Keratinocyte (primary cell): Measurements from ENCODE around the gene RAB11FIP4. TPM values are rescaled to one million over a fixed set of nuclear protein-coding genes. Genes with fewer than 3 reads are reported as not detected.

ENCODE experiments used
- DNase-seq: peaks from one replicate; pipeline ENCODE4 v3.0.0-alpha.2; 2011; ENCODE audit warnings: low read depth, missing footprints, low spot score
- FAIRE-seq: peaks from 2 replicates; lab custom pipeline; 2011; peaks lifted over from hg19 to GRCh38; lab: Jason Lieb, UNC
- H2AFZ ChIP-seq: 2 replicates; pipeline ENCODE4 v1.6.0; 2012; ENCODE audit warnings: low read length, control low read depth, inconsistent platforms; ENCODE audit not compliant: control insufficient read depth
- H3K27ac ChIP-seq: 2 replicates; pipeline ENCODE4 v1.5.1; 2011; ENCODE audit warnings: low read length; ENCODE audit not compliant: control insufficient read depth, insufficient read depth
- H3K27me3 ChIP-seq: 3 replicates; pipeline ENCODE4 v1.6.0; 2011; ENCODE audit warnings: low read length; ENCODE audit not compliant: control insufficient read depth, insufficient read depth; ENCODE audit errors: extremely low read depth
- H3K36me3 ChIP-seq, 2 experiments: 2 replicates in 1 of 2; 3 replicates in 1 of 2; pipeline ENCODE4 v1.5.1; 2011; ENCODE audit warnings: low read length in 2 of 2, mild to moderate bottlenecking in 1 of 2; ENCODE audit not compliant: control insufficient read depth in 2 of 2, insufficient read depth in 2 of 2; ENCODE audit errors: extremely low read depth in 1 of 2
- H3K4me1 ChIP-seq: 3 replicates; pipeline ENCODE4 v1.5.1; 2011; ENCODE audit warnings: low read length; ENCODE audit not compliant: control insufficient read depth, insufficient read depth; ENCODE audit errors: extremely low read depth
- H3K4me2 ChIP-seq: 3 replicates; pipeline ENCODE4 v1.6.0; 2011; ENCODE audit warnings: low read depth, low read length; ENCODE audit not compliant: control insufficient read depth, insufficient read depth; ENCODE audit errors: extremely low read depth
- H3K4me3 ChIP-seq, 3 experiments: fragments of 200-600 bp in 1 of 3; sonication (generic) in 1 of 3; 2 replicates in 2 of 3; 3 replicates in 1 of 3; pipeline ENCODE4 v1.5.1; 2011 to 2016; ENCODE audit warnings: low read length in 3 of 3, mild to moderate bottlenecking in 3 of 3, control low read depth in 2 of 3, inconsistent platforms in 1 of 3, low read depth in 1 of 3, mixed read lengths in 1 of 3, mixed run types in 1 of 3, moderate library complexity in 1 of 3; ENCODE audit not compliant: control insufficient read depth in 2 of 3, insufficient read depth in 2 of 3; ENCODE audit errors: extremely low read depth in 1 of 3
- H3K79me2 ChIP-seq: 2 replicates; pipeline ENCODE4 v1.6.0; 2012; ENCODE audit warnings: low read length; ENCODE audit not compliant: control insufficient read depth, insufficient read depth
- H3K9ac ChIP-seq: 3 replicates; pipeline ENCODE4 v1.6.0; 2011; ENCODE audit warnings: low read length; ENCODE audit not compliant: control insufficient read depth, insufficient read depth; ENCODE audit errors: extremely low read depth
- H3K9me1 ChIP-seq: 3 replicates; pipeline ENCODE4 v1.6.0; 2011; ENCODE audit warnings: low read length; ENCODE audit not compliant: control insufficient read depth, insufficient read depth; ENCODE audit errors: extremely low read depth
- H3K9me3 ChIP-seq: 2 replicates; pipeline ENCODE4 v1.5.1; 2012; ENCODE audit warnings: low read depth, low read length; ENCODE audit not compliant: control insufficient read depth
- H4K20me1 ChIP-seq: 3 replicates; pipeline ENCODE4 v1.6.0; 2011; ENCODE audit warnings: low read length; ENCODE audit not compliant: control insufficient read depth, insufficient read depth; ENCODE audit errors: extremely low read depth
- CTCF ChIP-seq, 3 experiments: IDR thresholded peaks in 1 of 3; conservative IDR thresholded peaks in 1 of 3; optimal IDR thresholded peaks in 1 of 3; 2 replicates in 2 of 3; 3 replicates in 1 of 3; pipeline versions ENCODE3 to v1.5.1; 2011; ENCODE audit warnings: low read length in 3 of 3, mild to moderate bottlenecking in 3 of 3, moderate library complexity in 2 of 3, control low read depth in 1 of 3, inconsistent platforms in 1 of 3; ENCODE audit not compliant: insufficient read depth in 2 of 3; ENCODE audit errors: extremely low read depth in 1 of 3
- EZH2 ChIP-seq: IDR thresholded peaks from one replicate; pipeline ENCODE4 v1.6.1; 2012; ENCODE audit warnings: inconsistent platforms, mild to moderate bottlenecking, low read length, moderate library complexity
- dilution Hi-C: fragments of 300-500 bp; cut with MboI; formaldehyde crosslinking; loops from one replicate; pipeline ENCODE4 v1.7.0; 2020; ENCODE audit warnings: low sequenced_read_pairs; ENCODE audit not compliant: extremely low pct_ligation_motif_present
- polyA plus RNA-seq, 5 experiments: library from polyadenylated mRNA; depleted of rRNA in 3 of 5; stranded (reverse) in 3 of 5; stranded (forward) in 1 of 5; unstranded in 1 of 5; fragments of >200 nt; gene quantifications; 1 replicate in 1 of 5; 2 replicates in 3 of 5; 3 replicates in 1 of 5; pipeline versions ENCODE4 v1.2.1 to v1.2.3, GENCODE V29; 2011 to 2012; ENCODE audit warnings: missing spikeins in 2 of 5, low read depth in 1 of 5, low replicate concordance in 1 of 5

The RAB11FIP4 gene
- polyA plus RNA-seq, 1 donor (not counting 4 experiments of a cell fraction or from before 2014, with no cell fraction given): 9.1 TPM

GRCh38 chr17:31448467-31449077 lies 57.1 kb downstream of the RAB11FIP4 start:
- dilution Hi-C loops: loop anchor here (25.0 kb wide), 1 partner anchor 414 kb away; the partner anchor contains the start of gene COPRS
- no peak for TF ChIP-seq CTCF (optimal IDR thresholded peaks at IDR 0.05 in 1 of 3, IDR thresholded peaks at IDR 0.05 in 1 of 3, conservative IDR thresholded peaks at IDR 0.05 in 1 of 3; ENCODE audit: extremely low read depth in 1 of 3, insufficient read depth in 2 of 3, low read length in 3 of 3)
- TF ChIP-seq EZH2: no peak
- H3K9me3 ChIP-seq: no peaks in the 10 kb centered on the region
- DNase-seq: no peak
- H4K20me1 ChIP-seq: no peaks in the 10 kb centered on the region
- no peak overlapping the region for H2AFZ ChIP-seq
- no peaks in the 10 kb centered on the region for H3K36me3 ChIP-seq
- no peak overlapping the region for H3K9ac ChIP-seq
- no peaks in the 10 kb centered on the region for H3K27me3 ChIP-seq
- H3K4me2 ChIP-seq: no peak overlapping the region
- no peaks in the 10 kb centered on the region for H3K79me2 ChIP-seq
- no peak for FAIRE-seq
- no peak overlapping the region for H3K27ac ChIP-seq
- H3K4me3 ChIP-seq: no peak overlapping the region
- no peaks in the 10 kb centered on the region for H3K9me1 ChIP-seq
- H3K4me1 ChIP-seq: no peaks in the 10 kb centered on the region

GRCh38 chr17:31449111-31449510 lies 57.6 kb downstream of the RAB11FIP4 start:
- H4K20me1 ChIP-seq: no peaks in the 10 kb centered on the region
- no peak overlapping the region for H3K4me2 ChIP-seq
- no peak overlapping the region for H3K9ac ChIP-seq
- FAIRE-seq: no peak
- no peaks in the 10 kb centered on the region for H3K27me3 ChIP-seq
- TF ChIP-seq EZH2 (no peak), CTCF (optimal IDR thresholded peaks at IDR 0.05 in 1 of 3, IDR thresholded peaks at IDR 0.05 in 1 of 3, conservative IDR thresholded peaks at IDR 0.05 in 1 of 3; ENCODE audit: extremely low read depth in 1 of 3, insufficient read depth in 2 of 3, low read length in 3 of 3) (no peak)
- H3K27ac ChIP-seq: no peak overlapping the region
- H2AFZ ChIP-seq: no peak overlapping the region
- no peaks in the 10 kb centered on the region for H3K36me3 ChIP-seq
- H3K9me1 ChIP-seq: no peaks in the 10 kb centered on the region
- no peaks in the 10 kb centered on the region for H3K9me3 ChIP-seq
- no peak overlapping the region for H3K4me3 ChIP-seq
- DNase-seq: no peak
- no peaks in the 10 kb centered on the region for H3K79me2 ChIP-seq
- no peaks in the 10 kb centered on the region for H3K4me1 ChIP-seq
- dilution Hi-C loops: loop anchor here (25.0 kb wide), 1 partner anchor 413 kb away; the partner anchor contains the start of gene COPRS
